Stimulated activated CD8-positive, alpha-beta memory T cell treated with anti-CD3 and anti-CD28 coated beads, Interleukin-12 subunit alpha, Interleukin-12 subunit beta, amount 100 ng/mL, for 24 hours (primary cell): ENCODE measurements around the gene RASD2.
"Not testable (repeated sequence)": the region's sequence is repeated elsewhere in the genome, so short reads cannot be mapped to it uniquely, and the experiment has no call there.

Source experiments
- DNase-seq: peaks from one replicate; pipeline ENCODE4 v3.0.0-alpha.2; 2020; ENCODE audit errors: extremely low read depth

The RASD2 gene

GRCh38 chr22:35540595-35541253 is at the start of gene RASD2:
RASD2 (plus strand) TSS chr22:35540831; CDS start chr22:35546810, 5,979 bp downstream.
- DNase-seq, result peak; percentile 9

GRCh38 chr22:35491061-35491907 is 49.3 kb upstream of the RASD2 start:
- not testable (repeated sequence) for DNase-seq

GRCh38 chr22:35491908-35492380 is 48.7 kb upstream of the RASD2 start:
- DNase-seq, result no peak

GRCh38 chr22:35493074-35493473 is 47.6 kb upstream of the RASD2 start:
- DNase-seq, result no peak

- not testable (repeated sequence) for DNase-seq
These were observed 44.9 kb upstream of the RASD2 start for GRCh38 chr22:35495711-35496110.

GRCh38 chr22:35496768-35497312 is 43.8 kb upstream of the RASD2 start:
- no peak for DNase-seq

GRCh38 chr22:35498026-35498800 is 42.4 kb upstream of the RASD2 start:
- no peak for DNase-seq

- no peak for DNase-seq
These were observed 37.8 kb upstream of the RASD2 start for GRCh38 chr22:35502836-35503235.

GRCh38 chr22:35505399-35506258 is 35.0 kb upstream of the RASD2 start:
- DNase-seq, result no peak

- DNase-seq, result no peak
These were observed 34.4 kb upstream of the RASD2 start for GRCh38 chr22:35506259-35506570.

GRCh38 chr22:35507851-35508250 is 32.8 kb upstream of the RASD2 start:
- DNase-seq, result not testable (repeated sequence)

GRCh38 chr22:35509451-35509850 is 31.2 kb upstream of the RASD2 start:
- no peak for DNase-seq

- no peak for DNase-seq
These were observed 30.7 kb upstream of the RASD2 start for GRCh38 chr22:35509960-35510359.

GRCh38 chr22:35510481-35510934 is 30.1 kb upstream of the RASD2 start:
- DNase-seq, result no peak

- DNase-seq, result no peak
These were observed 29.7 kb upstream of the RASD2 start for GRCh38 chr22:35510951-35511350.

GRCh38 chr22:35514366-35514765 is 26.3 kb upstream of the RASD2 start:
- DNase-seq, result no peak

GRCh38 chr22:35515952-35516351 is 24.7 kb upstream of the RASD2 start:
- not testable (repeated sequence) for DNase-seq

- DNase-seq, result no peak
These were observed 23.9 kb upstream of the RASD2 start for GRCh38 chr22:35516723-35517122.

- no peak for DNase-seq
These were observed 23.4 kb upstream of the RASD2 start for GRCh38 chr22:35517207-35517606.

- DNase-seq, result no peak
These were observed 22.7 kb upstream of the RASD2 start for GRCh38 chr22:35517769-35518530.
